HG02642 (cell line): ENCODE data around the gene EMX2.

ENCODE experiments used
- ATAC-seq: cut with Tn5 transposase; IDR thresholded peaks from one replicate; pipeline ENCODE4 v1.9.1; 2021; ENCODE audit warnings: mild to moderate bottlenecking; ENCODE audit not compliant: unreplicated experiment, poor library complexity

The EMX2 gene

DNA sequence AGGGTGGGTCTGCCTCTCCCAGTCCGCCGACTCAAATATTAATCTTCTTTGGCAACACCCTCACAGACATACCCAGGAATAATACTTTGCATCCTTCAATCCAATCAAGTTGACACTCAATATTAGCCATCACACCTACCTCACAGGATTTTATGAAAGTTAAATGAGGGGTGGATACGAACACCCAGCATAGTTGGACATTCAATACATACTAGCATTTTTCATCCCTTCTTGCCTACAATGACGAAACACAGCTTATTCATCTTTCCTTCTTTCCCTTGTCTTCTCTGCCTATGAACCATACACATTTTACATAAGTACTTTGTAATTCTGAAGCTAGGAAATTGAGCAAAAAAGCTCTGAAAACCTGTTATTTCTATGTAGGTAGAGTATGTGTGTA, 48.5 kb downstream of the EMX2 start:
- no peak for ATAC-seq

DNA sequence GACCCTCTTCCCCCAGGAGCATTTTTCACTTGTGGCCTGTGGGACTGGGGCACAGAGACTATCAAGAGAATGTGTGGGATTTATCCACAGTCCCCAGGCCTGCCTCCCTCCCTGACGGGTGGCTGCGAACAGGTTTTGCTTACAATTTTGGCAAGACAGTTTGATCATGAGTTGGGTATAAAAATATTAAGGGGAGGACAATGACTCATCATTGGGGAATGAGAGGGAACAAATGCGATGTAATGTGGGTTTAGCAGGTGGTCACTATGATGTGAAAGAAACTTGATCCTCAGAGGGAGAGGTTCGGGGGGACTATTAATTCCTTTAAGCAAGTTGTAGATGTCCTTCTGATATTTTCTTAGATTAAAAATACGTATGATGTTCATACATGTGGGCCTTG, 52.2 kb downstream of the EMX2 start:
- no peak for ATAC-seq

DNA sequence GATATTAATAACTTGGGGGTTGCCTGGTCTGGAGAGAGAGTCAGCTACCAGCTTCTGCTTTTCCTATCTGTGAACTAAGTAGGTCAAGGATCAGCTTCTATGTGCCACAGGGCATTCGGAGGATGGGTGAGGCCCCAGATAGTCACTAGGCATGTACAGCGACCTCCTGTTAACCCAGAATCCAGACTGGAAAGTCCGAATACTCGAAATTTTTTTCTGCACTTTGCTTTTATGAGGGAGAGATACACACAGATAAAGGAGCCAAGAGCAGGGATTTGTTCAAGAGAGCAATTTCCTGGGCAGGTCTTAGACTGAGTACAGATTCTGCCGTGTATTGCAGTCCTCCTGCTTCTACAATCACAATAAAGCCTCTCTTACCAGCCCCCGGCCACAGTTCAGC, 54.2 kb downstream of the EMX2 start:
- ATAC-seq, result no peak

DNA sequence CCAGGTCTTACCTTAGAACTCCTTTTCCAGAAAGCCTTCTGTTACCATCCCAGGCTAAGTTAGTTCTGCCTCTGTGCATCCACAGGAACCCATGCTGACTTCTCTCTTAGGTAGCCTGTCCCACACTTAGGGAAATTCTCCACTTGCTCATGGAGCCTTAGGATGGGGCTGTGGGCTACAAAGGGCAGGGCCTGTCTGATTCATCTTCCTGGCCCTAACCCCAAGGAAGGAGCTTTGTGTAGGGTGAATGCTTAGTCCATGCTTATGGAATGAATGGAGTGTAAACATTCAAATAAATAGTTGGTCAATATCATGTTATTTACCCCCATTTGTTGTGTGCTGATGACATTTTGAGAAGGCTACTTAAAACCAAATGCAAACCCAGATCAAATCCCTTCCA, 54.7 kb downstream of the EMX2 start:
- no peak for ATAC-seq
